ENCODE results near the gene HS3ST2. TPM values are rescaled to one million over a fixed set of nuclear protein-coding genes. Genes with fewer than 3 reads are reported as not detected.
"Not testable (repeated sequence)": the region's sequence is repeated elsewhere in the genome, so short reads cannot be mapped to it uniquely, and the experiment has no call there.

The HS3ST2 gene
- total and polyA plus RNA-seq, 2 experiments from 2014 or later, result 1.4 to 3.2 TPM

DNA sequence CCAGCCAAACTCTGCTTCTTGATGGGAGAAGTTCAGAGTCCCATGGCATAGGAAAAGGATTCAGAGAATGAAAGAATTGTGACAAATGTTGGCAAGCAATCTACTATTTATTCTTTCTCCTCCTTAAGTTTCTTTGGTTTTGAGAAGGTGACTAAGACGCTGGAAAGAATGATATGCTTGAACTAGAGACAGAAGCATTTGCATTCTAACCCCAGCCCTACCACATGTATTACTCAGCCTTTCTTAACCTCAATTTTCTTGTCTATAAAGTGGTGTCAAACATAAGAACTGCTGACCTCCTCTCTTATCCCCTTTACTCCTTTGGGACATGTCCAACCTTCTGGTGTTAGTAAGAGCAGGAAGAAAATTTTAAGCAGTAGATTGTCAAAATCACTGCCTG, 124.7 kb downstream of the HS3ST2 start:
- H3K27me3 Mint-ChIP-seq (ENCODE audit: insufficient read depth, low read depth, poor library complexity), result peaks cover 2% of the 10 kb centered on the region
- no peaks in the 10 kb centered on the region for H3K36me3 Mint-ChIP-seq (ENCODE audit: low read depth)
- no peak overlapping the region for H3K4me3 Mint-ChIP-seq
- no peak overlapping the region for H3K27ac Mint-ChIP-seq
- 0 out of 2 replicates have a peak overlapping the region, but pooled peaks have one; percentile 27 for H3K27ac ChIP-seq (ENCODE audit: low read depth)
- no peaks in the 10 kb centered on the region for H3K79me2 ChIP-seq (replicated peaks; ENCODE audit: insufficient read depth)
- H2AFZ ChIP-seq, result no peak overlapping the region
- peaks cover 2% of the 10 kb centered on the region; the same call in 1 of the 2 replicates for H3K9me2 ChIP-seq (ENCODE audit: insufficient read depth)
- H3K36me3 ChIP-seq (ENCODE audit: insufficient read depth), result no peaks in the 10 kb centered on the region
- H3K4me2 ChIP-seq, result no peak overlapping the region
- H3K9me3 Mint-ChIP-seq, result no peaks in the 10 kb centered on the region
- no peaks in the 10 kb centered on the region for H4K20me1 ChIP-seq (replicated peaks; ENCODE audit: insufficient read depth)
- no peak for DNase-seq (ENCODE audit: low spot score)
- H3K27me3 ChIP-seq (ENCODE audit: insufficient read depth), result no peaks in the 10 kb centered on the region
- H3F3A ChIP-seq (replicated peaks; ENCODE audit: low read depth), result no peaks in the 10 kb centered on the region
- H3K4me1 Mint-ChIP-seq, result peaks cover 15% of the 10 kb centered on the region; the same call in 2 of the 3 replicates
- TF ChIP-seq STAT1 (IDR thresholded peaks at IDR 0.05; ENCODE audit: unreplicated experiment) (no peak), EZH2phosphoT487 (IDR thresholded peaks at IDR 0.05; ENCODE audit: unreplicated experiment) (no peak), ZNF331 (CRISPR knock-in tag; IDR thresholded peaks at IDR 0.05; ENCODE audit: low read depth) (no peak), JUNB (IDR thresholded peaks at IDR 0.05; ENCODE audit: unreplicated experiment) (no peak), NANOG (IDR thresholded peaks at IDR 0.05; ENCODE audit: borderline replicate concordance) (no peak), CREB1 (CRISPR knock-in tag; IDR thresholded peaks at IDR 0.05; ENCODE audit: low read depth) (no peak), ZNF114 (CRISPR knock-in tag; IDR thresholded peaks at IDR 0.05) (no peak), EZH2 (IDR thresholded peaks at IDR 0.05; ENCODE audit: low read depth, unreplicated experiment) (no peak), POLR2AphosphoS5 (IDR thresholded peaks at IDR 0.05; ENCODE audit: low read depth) (no peak)
- TF ChIP-seq, protein P1, sequence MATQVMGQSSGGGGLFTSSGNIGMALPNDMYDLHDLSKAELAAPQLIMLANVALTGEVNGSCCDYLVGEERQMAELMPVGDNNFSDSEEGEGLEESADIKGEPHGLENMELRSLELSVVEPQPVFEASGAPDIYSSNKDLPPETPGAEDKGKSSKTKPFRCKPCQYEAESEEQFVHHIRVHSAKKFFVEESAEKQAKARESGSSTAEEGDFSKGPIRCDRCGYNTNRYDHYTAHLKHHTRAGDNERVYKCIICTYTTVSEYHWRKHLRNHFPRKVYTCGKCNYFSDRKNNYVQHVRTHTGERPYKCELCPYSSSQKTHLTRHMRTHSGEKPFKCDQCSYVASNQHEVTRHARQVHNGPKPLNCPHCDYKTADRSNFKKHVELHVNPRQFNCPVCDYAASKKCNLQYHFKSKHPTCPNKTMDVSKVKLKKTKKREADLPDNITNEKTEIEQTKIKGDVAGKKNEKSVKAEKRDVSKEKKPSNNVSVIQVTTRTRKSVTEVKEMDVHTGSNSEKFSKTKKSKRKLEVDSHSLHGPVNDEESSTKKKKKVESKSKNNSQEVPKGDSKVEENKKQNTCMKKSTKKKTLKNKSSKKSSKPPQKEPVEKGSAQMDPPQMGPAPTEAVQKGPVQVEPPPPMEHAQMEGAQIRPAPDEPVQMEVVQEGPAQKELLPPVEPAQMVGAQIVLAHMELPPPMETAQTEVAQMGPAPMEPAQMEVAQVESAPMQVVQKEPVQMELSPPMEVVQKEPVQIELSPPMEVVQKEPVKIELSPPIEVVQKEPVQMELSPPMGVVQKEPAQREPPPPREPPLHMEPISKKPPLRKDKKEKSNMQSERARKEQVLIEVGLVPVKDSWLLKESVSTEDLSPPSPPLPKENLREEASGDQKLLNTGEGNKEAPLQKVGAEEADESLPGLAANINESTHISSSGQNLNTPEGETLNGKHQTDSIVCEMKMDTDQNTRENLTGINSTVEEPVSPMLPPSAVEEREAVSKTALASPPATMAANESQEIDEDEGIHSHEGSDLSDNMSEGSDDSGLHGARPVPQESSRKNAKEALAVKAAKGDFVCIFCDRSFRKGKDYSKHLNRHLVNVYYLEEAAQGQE (IDR thresholded peaks at IDR 0.05; ENCODE audit: unreplicated experiment), result no peak
- TF ChIP-seq, protein P2, sequence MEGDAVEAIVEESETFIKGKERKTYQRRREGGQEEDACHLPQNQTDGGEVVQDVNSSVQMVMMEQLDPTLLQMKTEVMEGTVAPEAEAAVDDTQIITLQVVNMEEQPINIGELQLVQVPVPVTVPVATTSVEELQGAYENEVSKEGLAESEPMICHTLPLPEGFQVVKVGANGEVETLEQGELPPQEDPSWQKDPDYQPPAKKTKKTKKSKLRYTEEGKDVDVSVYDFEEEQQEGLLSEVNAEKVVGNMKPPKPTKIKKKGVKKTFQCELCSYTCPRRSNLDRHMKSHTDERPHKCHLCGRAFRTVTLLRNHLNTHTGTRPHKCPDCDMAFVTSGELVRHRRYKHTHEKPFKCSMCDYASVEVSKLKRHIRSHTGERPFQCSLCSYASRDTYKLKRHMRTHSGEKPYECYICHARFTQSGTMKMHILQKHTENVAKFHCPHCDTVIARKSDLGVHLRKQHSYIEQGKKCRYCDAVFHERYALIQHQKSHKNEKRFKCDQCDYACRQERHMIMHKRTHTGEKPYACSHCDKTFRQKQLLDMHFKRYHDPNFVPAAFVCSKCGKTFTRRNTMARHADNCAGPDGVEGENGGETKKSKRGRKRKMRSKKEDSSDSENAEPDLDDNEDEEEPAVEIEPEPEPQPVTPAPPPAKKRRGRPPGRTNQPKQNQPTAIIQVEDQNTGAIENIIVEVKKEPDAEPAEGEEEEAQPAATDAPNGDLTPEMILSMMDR (conservative IDR thresholded peaks at IDR 0.05; ENCODE audit: low read depth in 2 of 2), result no peak
- TF ChIP-seq, protein P3, sequence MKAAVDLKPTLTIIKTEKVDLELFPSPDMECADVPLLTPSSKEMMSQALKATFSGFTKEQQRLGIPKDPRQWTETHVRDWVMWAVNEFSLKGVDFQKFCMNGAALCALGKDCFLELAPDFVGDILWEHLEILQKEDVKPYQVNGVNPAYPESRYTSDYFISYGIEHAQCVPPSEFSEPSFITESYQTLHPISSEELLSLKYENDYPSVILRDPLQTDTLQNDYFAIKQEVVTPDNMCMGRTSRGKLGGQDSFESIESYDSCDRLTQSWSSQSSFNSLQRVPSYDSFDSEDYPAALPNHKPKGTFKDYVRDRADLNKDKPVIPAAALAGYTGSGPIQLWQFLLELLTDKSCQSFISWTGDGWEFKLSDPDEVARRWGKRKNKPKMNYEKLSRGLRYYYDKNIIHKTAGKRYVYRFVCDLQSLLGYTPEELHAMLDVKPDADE (IDR thresholded peaks at IDR 0.05), result no peak
- H3K4me1 ChIP-seq (ENCODE audit: insufficient read depth), result peaks cover 1% of the 10 kb centered on the region; the same call in 1 of the 2 replicates
- no peak overlapping the region for H3K4me3 ChIP-seq
- ATAC-seq, result no peak

DNA sequence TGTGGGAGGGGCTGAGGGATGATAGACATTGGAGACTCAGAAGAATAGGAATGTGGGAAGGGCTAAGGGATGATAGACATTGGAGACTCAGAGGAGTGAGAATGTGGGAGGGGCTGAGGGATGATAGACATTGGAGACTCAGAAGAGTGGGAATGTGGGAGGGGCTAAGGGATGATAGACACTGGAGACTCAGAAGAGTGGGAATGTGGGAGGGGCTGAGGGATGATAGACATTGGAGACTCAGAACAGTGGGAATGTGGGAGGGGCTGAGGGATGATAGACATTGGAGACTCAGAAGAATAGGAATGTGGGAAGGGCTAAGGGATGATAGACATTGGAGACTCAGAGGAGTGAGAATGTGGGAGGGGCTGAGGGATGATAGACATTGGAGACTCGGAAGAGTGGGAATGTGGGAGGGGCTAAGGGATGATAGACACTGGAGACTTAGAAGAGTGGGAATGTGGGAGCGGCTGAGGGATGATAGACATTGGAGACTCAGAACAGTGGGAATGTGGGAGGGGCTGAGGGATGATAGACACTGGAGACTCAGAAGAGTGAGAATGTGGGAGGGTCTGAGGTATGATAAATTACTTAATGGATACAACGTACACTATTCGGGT, 125.9 kb downstream of the HS3ST2 start:
- H3K79me2 ChIP-seq (replicated peaks; ENCODE audit: insufficient read depth); H3K4me3 ChIP-seq; H3K4me1 Mint-ChIP-seq; H3K27me3 ChIP-seq (ENCODE audit: insufficient read depth); H3K9me2 ChIP-seq (ENCODE audit: insufficient read depth); H3K36me3 Mint-ChIP-seq (ENCODE audit: low read depth); H2AFZ ChIP-seq; H4K20me1 ChIP-seq (replicated peaks; ENCODE audit: insufficient read depth); H3K4me3 Mint-ChIP-seq; H3K27me3 Mint-ChIP-seq (ENCODE audit: insufficient read depth, low read depth, poor library complexity); H3K4me2 ChIP-seq; H3K27ac ChIP-seq (ENCODE audit: low read depth); ATAC-seq; H3F3A ChIP-seq (replicated peaks; ENCODE audit: low read depth); H3K9me3 Mint-ChIP-seq; H3K36me3 ChIP-seq (ENCODE audit: insufficient read depth); H3K4me1 ChIP-seq (ENCODE audit: insufficient read depth); H3K27ac Mint-ChIP-seq: not testable (repeated sequence)
- DNase-seq (ENCODE audit: low spot score), result peak; percentile 96

Data from GM23338 (cell line).